Mucosa of rectum (tissue), 2 donors: ENCODE results near the gene STX18.
"Not testable (repeated sequence)": the region's sequence is repeated elsewhere in the genome, so short reads cannot be mapped to it uniquely, and the experiment has no call there.

Experiments used
- H3K27ac ChIP-seq, 2 donors: one replicate each; pipeline ENCODE4 v1.7.0; 2013; ENCODE audit warnings: inconsistent platforms in 2 of 2, low read depth in 2 of 2, low read length in 2 of 2
- H3K27me3 ChIP-seq, 2 donors: one replicate each; pipeline ENCODE4 v1.7.0; 2013; ENCODE audit warnings: low read length in 2 of 2; ENCODE audit not compliant: control insufficient read depth in 2 of 2, insufficient read depth in 2 of 2
- H3K36me3 ChIP-seq, 2 donors: one replicate each; pipeline ENCODE4 v1.7.0; 2013; ENCODE audit warnings: low read length in 2 of 2; ENCODE audit not compliant: control insufficient read depth in 2 of 2, insufficient read depth in 2 of 2
- H3K4me1 ChIP-seq, 2 donors: one replicate each; pipeline ENCODE4 v1.7.0; 2013; ENCODE audit warnings: low read length in 2 of 2, mild to moderate bottlenecking in 1 of 2; ENCODE audit not compliant: control insufficient read depth in 2 of 2, insufficient read depth in 2 of 2
- H3K4me3 ChIP-seq, 2 donors: one replicate each; pipeline ENCODE4 v1.7.0; 2013; ENCODE audit warnings: low read length in 2 of 2
- H3K9ac ChIP-seq, 2 donors: one replicate each; pipeline ENCODE4 v1.7.0; 2013; ENCODE audit warnings: low read length in 2 of 2, low read depth in 1 of 2, mild to moderate bottlenecking in 1 of 2
- H3K9me3 ChIP-seq, 2 donors: one replicate each; pipeline ENCODE4 v1.7.0; 2013; ENCODE audit warnings: low read length in 2 of 2; ENCODE audit not compliant: control insufficient read depth in 2 of 2
- donor health status: healthy.
- donor health status: Normal muscosa, but diverticular disease.

The STX18 gene

GRCh38 chr4:4423706-4424498 lies 117.9 kb downstream of the STX18 start:
- Histone ChIP-seq H3K36me3 (peaks cover 37 to 52% of the 10 kb centered on the region in 2 donors), H3K4me1 (no peaks in the 10 kb centered on the region), H3K27me3 (no peaks in the 10 kb centered on the region), H3K4me3 (no peak overlapping the region), H3K27ac (no peak overlapping the region), H3K9me3 (no peaks in the 10 kb centered on the region), H3K9ac (no peak overlapping the region)

- H3K27me3 ChIP-seq, result no peaks in the 10 kb centered on the region
- no peak overlapping the region for H3K9ac ChIP-seq
- no peak overlapping the region for H3K4me3 ChIP-seq
- H3K4me1 ChIP-seq, result no peaks in the 10 kb centered on the region
- H3K27ac ChIP-seq, result no peak overlapping the region
- H3K9me3 ChIP-seq, result no peaks in the 10 kb centered on the region
- H3K36me3 ChIP-seq, result peaks cover 35 to 58% of the 10 kb centered on the region in 2 donors
These were observed 118.9 kb downstream of the STX18 start for GRCh38 chr4:4422856-4423499.

GRCh38 chr4:4422117-4422516 lies 119.7 kb downstream of the STX18 start:
- H3K4me1 ChIP-seq, H3K27ac ChIP-seq, H3K9ac ChIP-seq, H3K9me3 ChIP-seq, H3K4me3 ChIP-seq, H3K27me3 ChIP-seq: not testable (repeated sequence)
- peaks cover 35 to 58% of the 10 kb centered on the region in 2 donors for H3K36me3 ChIP-seq

GRCh38 chr4:4421356-4421755 lies 120.5 kb downstream of the STX18 start:
- H3K4me1 ChIP-seq, result no peaks in the 10 kb centered on the region
- H3K9ac ChIP-seq, result no peak overlapping the region
- peaks cover 35 to 53% of the 10 kb centered on the region in 2 donors for H3K36me3 ChIP-seq
- no peak overlapping the region for H3K4me3 ChIP-seq
- no peak overlapping the region for H3K27ac ChIP-seq
- H3K9me3 ChIP-seq, result no peaks in the 10 kb centered on the region
- H3K27me3 ChIP-seq, result no peaks in the 10 kb centered on the region

- peaks cover 35 to 51% of the 10 kb centered on the region in 2 donors for H3K36me3 ChIP-seq
These were observed 121.4 kb downstream of the STX18 start for GRCh38 chr4:4420421-4420820.

GRCh38 chr4:4419896-4420295 lies 122.0 kb downstream of the STX18 start:
- Histone ChIP-seq H3K4me1 (no peaks in the 10 kb centered on the region), H3K4me3 (no peak overlapping the region), H3K9me3 (no peaks in the 10 kb centered on the region), H3K27me3 (no peaks in the 10 kb centered on the region), H3K36me3 (peaks cover 34 to 53% of the 10 kb centered on the region in 2 donors), H3K27ac (no peak overlapping the region), H3K9ac (no peak overlapping the region)

More at GRCh38 chr4:4420421-4420820, 121.4 kb downstream of the STX18 start:
- no peak overlapping the region for H3K9ac ChIP-seq
- H3K4me3 ChIP-seq, result no peak overlapping the region
- no peak overlapping the region for H3K27ac ChIP-seq
- no peaks in the 10 kb centered on the region for H3K9me3 ChIP-seq
- no peaks in the 10 kb centered on the region for H3K4me1 ChIP-seq
- no peaks in the 10 kb centered on the region for H3K27me3 ChIP-seq

- H3K27ac ChIP-seq, result no peak overlapping the region
- H3K9me3 ChIP-seq, result no peaks in the 10 kb centered on the region
- no peaks in the 10 kb centered on the region for H3K4me1 ChIP-seq
- H3K27me3 ChIP-seq, result no peaks in the 10 kb centered on the region
- no peak overlapping the region for H3K9ac ChIP-seq
- no peak overlapping the region for H3K4me3 ChIP-seq
- peaks cover 31 to 48% of the 10 kb centered on the region in 2 donors for H3K36me3 ChIP-seq
These were observed 123.0 kb downstream of the STX18 start for GRCh38 chr4:4418676-4419390.

- no peak overlapping the region for H3K27ac ChIP-seq
- no peaks in the 10 kb centered on the region for H3K9me3 ChIP-seq
- H3K4me1 ChIP-seq, result no peaks in the 10 kb centered on the region
- H3K4me3 ChIP-seq, result no peak overlapping the region
- H3K36me3 ChIP-seq, result peaks cover 27 to 39% of the 10 kb centered on the region in 2 donors
- no peaks in the 10 kb centered on the region for H3K27me3 ChIP-seq
- H3K9ac ChIP-seq, result no peak overlapping the region
These were observed 124.0 kb downstream of the STX18 start for GRCh38 chr4:4417886-4418285.

GRCh38 chr4:4416981-4417380 lies 124.9 kb downstream of the STX18 start:
- Histone ChIP-seq H3K27me3 (no peaks in the 10 kb centered on the region), H3K27ac (no peak overlapping the region), H3K9me3 (no peaks in the 10 kb centered on the region), H3K4me1 (no peaks in the 10 kb centered on the region), H3K36me3 (peaks cover 27 to 38% of the 10 kb centered on the region in 2 donors), H3K9ac (no peak overlapping the region), H3K4me3 (no peak overlapping the region)
